ENCODE measurements around the gene GNAI1.

The GNAI1 gene

GRCh38 chr7:80206763-80207162 lies 72.1 kb downstream of the GNAI1 start:
- no peaks in the 10 kb centered on the region for H3K36me3 ChIP-seq (ENCODE audit: control insufficient read depth, insufficient read depth, low read length)
- no peaks in the 10 kb centered on the region for H3K27me3 ChIP-seq (replicated peaks; ENCODE audit: control insufficient read depth, insufficient read depth, low read length)
- TF ChIP-seq CTCF (IDR thresholded peaks at IDR 0.05; ENCODE audit: insufficient read depth, low read length, poor library complexity, severe bottlenecking), result no peak
- DNase-seq (ENCODE audit: extremely low read depth, insufficient read length), result no peak
- H3K4me3 ChIP-seq (replicated peaks; ENCODE audit: low read depth, low read length), result no peak overlapping the region

GRCh38 chr7:80207501-80207900 lies 72.9 kb downstream of the GNAI1 start:
- no peaks in the 10 kb centered on the region for H3K27me3 ChIP-seq (replicated peaks; ENCODE audit: control insufficient read depth, insufficient read depth, low read length)
- no peaks in the 10 kb centered on the region for H3K36me3 ChIP-seq (ENCODE audit: control insufficient read depth, insufficient read depth, low read length)
- no peak for TF ChIP-seq CTCF (IDR thresholded peaks at IDR 0.05; ENCODE audit: insufficient read depth, low read length, poor library complexity, severe bottlenecking)
- DNase-seq (ENCODE audit: extremely low read depth, insufficient read length), result no peak
- H3K4me3 ChIP-seq (replicated peaks; ENCODE audit: low read depth, low read length), result no peak overlapping the region

- Histone ChIP-seq H3K27me3 (replicated peaks; ENCODE audit: control insufficient read depth, insufficient read depth, low read length) (no peaks in the 10 kb centered on the region), H3K4me3 (replicated peaks; ENCODE audit: low read depth, low read length) (no peak overlapping the region), H3K36me3 (ENCODE audit: control insufficient read depth, insufficient read depth, low read length) (no peaks in the 10 kb centered on the region)
- TF ChIP-seq CTCF (IDR thresholded peaks at IDR 0.05; ENCODE audit: insufficient read depth, low read length, poor library complexity, severe bottlenecking), result no peak
- no peak for DNase-seq (ENCODE audit: extremely low read depth, insufficient read length)
These were observed 74.1 kb downstream of the GNAI1 start for GRCh38 chr7:80208700-80209099.

- Histone ChIP-seq H3K27me3 (replicated peaks; ENCODE audit: control insufficient read depth, insufficient read depth, low read length) (no peaks in the 10 kb centered on the region), H3K4me3 (replicated peaks; ENCODE audit: low read depth, low read length) (no peak overlapping the region), H3K36me3 (ENCODE audit: control insufficient read depth, insufficient read depth, low read length) (no peaks in the 10 kb centered on the region)
- no peak for DNase-seq (ENCODE audit: extremely low read depth, insufficient read length)
- TF ChIP-seq CTCF (IDR thresholded peaks at IDR 0.05; ENCODE audit: insufficient read depth, low read length, poor library complexity, severe bottlenecking), result no peak
These were observed 75.8 kb downstream of the GNAI1 start for GRCh38 chr7:80210400-80210799.

DNA sequence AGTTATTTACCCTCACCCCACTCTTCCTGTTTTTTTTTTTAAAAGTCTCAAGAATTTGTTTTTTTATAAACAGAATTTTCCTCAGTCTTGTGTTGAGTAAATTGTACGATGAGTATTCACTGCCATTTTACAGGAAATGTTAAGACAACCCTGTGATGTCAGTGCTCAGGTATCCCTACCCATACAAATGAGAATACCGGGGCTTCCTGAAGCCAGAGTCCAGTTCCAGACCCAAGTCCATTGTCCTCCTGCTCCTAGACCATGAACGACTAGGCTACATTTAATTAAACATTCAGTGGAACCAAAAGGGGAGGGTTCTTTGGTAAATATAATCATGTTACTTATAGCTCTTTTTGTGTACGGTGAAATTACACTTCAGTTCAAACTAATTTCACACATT lies 79.2 kb downstream of the GNAI1 start:
- no peak for TF ChIP-seq CTCF (IDR thresholded peaks at IDR 0.05; ENCODE audit: insufficient read depth, low read length, poor library complexity, severe bottlenecking)
- H3K27me3 ChIP-seq (replicated peaks; ENCODE audit: control insufficient read depth, insufficient read depth, low read length), result no peaks in the 10 kb centered on the region
- no peak overlapping the region for H3K4me3 ChIP-seq (replicated peaks; ENCODE audit: low read depth, low read length)
- no peaks in the 10 kb centered on the region for H3K36me3 ChIP-seq (ENCODE audit: control insufficient read depth, insufficient read depth, low read length)
- DNase-seq (ENCODE audit: extremely low read depth, insufficient read length), result no peak

- no peaks in the 10 kb centered on the region for H3K27me3 ChIP-seq (replicated peaks; ENCODE audit: control insufficient read depth, insufficient read depth, low read length)
- H3K36me3 ChIP-seq (ENCODE audit: control insufficient read depth, insufficient read depth, low read length), result no peaks in the 10 kb centered on the region
- no peak for TF ChIP-seq CTCF (IDR thresholded peaks at IDR 0.05; ENCODE audit: insufficient read depth, low read length, poor library complexity, severe bottlenecking)
- no peak overlapping the region for H3K4me3 ChIP-seq (replicated peaks; ENCODE audit: low read depth, low read length)
- DNase-seq (ENCODE audit: extremely low read depth, insufficient read length), result no peak
These were observed 81.1 kb downstream of the GNAI1 start for GRCh38 chr7:80215734-80216133.

Measured in GM06990 (cell line).